GM21447 (cell line): Measurements from ENCODE around the gene RAPGEF1.
"Not testable (repeated sequence)": the region's sequence is repeated elsewhere in the genome, so short reads cannot be mapped to it uniquely, and the experiment has no call there.

Experiments
- ATAC-seq: cut with Tn5 transposase; IDR thresholded peaks from one replicate; pipeline ENCODE4 v1.9.1; 2021; ENCODE audit not compliant: unreplicated experiment

The RAPGEF1 gene

GRCh38 chr9:131673531-131673930 is 66.3 kb downstream of the RAPGEF1 start:
- no peak for ATAC-seq

GRCh38 chr9:131673068-131673467 is 66.8 kb downstream of the RAPGEF1 start:
- ATAC-seq: no peak

- no peak for ATAC-seq
Measured at GRCh38 chr9:131672451-131672850, 67.4 kb downstream of the RAPGEF1 start.

- ATAC-seq: no peak
Measured at GRCh38 chr9:131671133-131671520, 68.7 kb downstream of the RAPGEF1 start.

- no peak for ATAC-seq
Measured at GRCh38 chr9:131670247-131671132, 69.4 kb downstream of the RAPGEF1 start.

GRCh38 chr9:131669269-131670157 is 70.4 kb downstream of the RAPGEF1 start:
- no peak for ATAC-seq

GRCh38 chr9:131668439-131669268 is 71.2 kb downstream of the RAPGEF1 start:
- ATAC-seq: peak; percentile 45

- ATAC-seq: no peak
Measured at GRCh38 chr9:131668057-131668438, 71.8 kb downstream of the RAPGEF1 start.

- no peak for ATAC-seq
Measured at GRCh38 chr9:131667576-131667975, 72.3 kb downstream of the RAPGEF1 start.

- no peak for ATAC-seq
Measured at GRCh38 chr9:131666774-131667173, 73.1 kb downstream of the RAPGEF1 start.

GRCh38 chr9:131666029-131666428 is 73.8 kb downstream of the RAPGEF1 start:
- no peak for ATAC-seq

- no peak for ATAC-seq
Measured at GRCh38 chr9:131663288-131663687, 76.6 kb downstream of the RAPGEF1 start.

GRCh38 chr9:131662289-131662621 is 77.6 kb downstream of the RAPGEF1 start:
- not testable (repeated sequence) for ATAC-seq

GRCh38 chr9:131661568-131662288 is 78.1 kb downstream of the RAPGEF1 start:
- ATAC-seq: no peak

- ATAC-seq: no peak
Measured at GRCh38 chr9:131660466-131661405, 79.1 kb downstream of the RAPGEF1 start.

- no peak for ATAC-seq
Measured at GRCh38 chr9:131658377-131659129, 81.3 kb downstream of the RAPGEF1 start.

- no peak for ATAC-seq
Measured at GRCh38 chr9:131657940-131658339, 81.9 kb downstream of the RAPGEF1 start.

GRCh38 chr9:131657456-131657855 is 82.4 kb downstream of the RAPGEF1 start:
- no peak for ATAC-seq

GRCh38 chr9:131657037-131657377 is 82.9 kb downstream of the RAPGEF1 start:
- peak; percentile 41 for ATAC-seq
